ENCODE measurements around the gene CABLES1.
"Not testable (repeated sequence)": the region's sequence is repeated elsewhere in the genome, so short reads cannot be mapped to it uniquely, and the experiment has no call there.

Gene CABLES1, protein sequence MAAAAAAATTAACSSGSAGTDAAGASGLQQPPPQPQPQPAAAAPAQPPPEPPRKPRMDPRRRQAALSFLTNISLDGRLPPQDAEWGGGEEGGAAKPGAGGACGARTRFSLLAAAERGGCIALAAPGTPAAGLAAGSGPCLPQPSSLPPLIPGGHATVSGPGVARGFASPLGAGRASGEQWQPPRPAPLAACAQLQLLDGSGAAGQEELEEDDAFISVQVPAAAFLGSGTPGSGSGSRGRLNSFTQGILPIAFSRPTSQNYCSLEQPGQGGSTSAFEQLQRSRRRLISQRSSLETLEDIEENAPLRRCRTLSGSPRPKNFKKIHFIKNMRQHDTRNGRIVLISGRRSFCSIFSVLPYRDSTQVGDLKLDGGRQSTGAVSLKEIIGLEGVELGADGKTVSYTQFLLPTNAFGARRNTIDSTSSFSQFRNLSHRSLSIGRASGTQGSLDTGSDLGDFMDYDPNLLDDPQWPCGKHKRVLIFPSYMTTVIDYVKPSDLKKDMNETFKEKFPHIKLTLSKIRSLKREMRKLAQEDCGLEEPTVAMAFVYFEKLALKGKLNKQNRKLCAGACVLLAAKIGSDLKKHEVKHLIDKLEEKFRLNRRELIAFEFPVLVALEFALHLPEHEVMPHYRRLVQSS

GRCh38 chr18:23134780-23135549 is at the start of gene CABLES1:
TSS of gene CABLES1 (plus strand) at chr18:23135485. CDS start at chr18:23135763, 278 bp downstream.
- in situ Hi-C loops (cut with MboI; ENCODE audit: low sequenced_read_pairs), result loop anchor here (25.0 kb wide), 2 partner anchors 102 to 252 kb away; no protein-coding TSS in a partner anchor

DNA sequence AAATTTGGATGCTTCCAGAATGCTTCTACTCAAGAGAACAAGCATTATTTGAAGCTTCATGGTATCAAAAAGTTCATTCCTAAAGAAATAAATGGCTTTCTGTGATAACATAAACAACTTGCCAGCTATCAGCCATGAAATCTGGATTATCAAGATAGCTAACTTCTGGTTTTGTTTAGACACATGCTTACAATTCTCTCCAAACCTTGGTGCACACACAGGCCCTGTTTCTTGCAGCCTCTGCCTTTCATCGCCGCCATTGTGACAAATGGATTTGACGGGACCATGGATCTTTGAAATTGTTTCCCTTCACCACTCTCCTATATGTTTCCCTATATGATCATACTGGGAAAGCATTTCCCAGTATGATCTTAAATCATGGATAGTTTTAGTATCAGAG is 47.9 kb upstream of the CABLES1 start:
- in situ Hi-C loops (cut with MboI; ENCODE audit: low sequenced_read_pairs), result no loop called here

GRCh38 chr18:23088310-23088709 is 47.0 kb upstream of the CABLES1 start:
- in situ Hi-C loops (cut with MboI; ENCODE audit: low sequenced_read_pairs), result no loop called here

GRCh38 chr18:23091017-23091993 is 44.0 kb upstream of the CABLES1 start:
- in situ Hi-C loops (cut with MboI; ENCODE audit: low sequenced_read_pairs), result not testable (repeated sequence)

- in situ Hi-C loops (cut with MboI; ENCODE audit: low sequenced_read_pairs), result no loop called here
These were observed 43.2 kb upstream of the CABLES1 start for GRCh38 chr18:23092121-23092520.

DNA sequence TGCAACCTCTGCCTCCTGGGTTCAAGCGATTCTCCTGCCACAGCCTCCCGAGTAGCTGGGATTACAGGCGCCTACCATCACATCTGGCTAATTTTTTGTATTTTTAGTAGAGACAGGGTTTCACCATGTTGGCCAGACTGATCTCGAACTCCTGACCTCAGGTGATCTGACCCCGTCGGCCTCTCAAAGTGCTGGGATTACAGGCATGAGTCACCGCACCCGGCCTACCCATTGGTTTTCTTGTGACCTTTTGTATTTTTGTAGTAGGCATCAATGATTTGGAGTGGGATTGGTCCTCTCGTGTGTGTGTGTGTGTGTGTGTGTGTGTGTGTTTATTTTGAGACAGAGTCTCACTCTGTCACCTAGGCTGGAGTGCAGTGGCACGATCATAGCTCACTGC is 42.2 kb upstream of the CABLES1 start:
- in situ Hi-C loops (cut with MboI; ENCODE audit: low sequenced_read_pairs), result not testable (repeated sequence)

- in situ Hi-C loops (cut with MboI; ENCODE audit: low sequenced_read_pairs), result no loop called here
These were observed 41.5 kb upstream of the CABLES1 start for GRCh38 chr18:23093772-23094171.

GRCh38 chr18:23094411-23095190 is 40.7 kb upstream of the CABLES1 start:
- in situ Hi-C loops (cut with MboI; ENCODE audit: low sequenced_read_pairs), result no loop called here

DNA sequence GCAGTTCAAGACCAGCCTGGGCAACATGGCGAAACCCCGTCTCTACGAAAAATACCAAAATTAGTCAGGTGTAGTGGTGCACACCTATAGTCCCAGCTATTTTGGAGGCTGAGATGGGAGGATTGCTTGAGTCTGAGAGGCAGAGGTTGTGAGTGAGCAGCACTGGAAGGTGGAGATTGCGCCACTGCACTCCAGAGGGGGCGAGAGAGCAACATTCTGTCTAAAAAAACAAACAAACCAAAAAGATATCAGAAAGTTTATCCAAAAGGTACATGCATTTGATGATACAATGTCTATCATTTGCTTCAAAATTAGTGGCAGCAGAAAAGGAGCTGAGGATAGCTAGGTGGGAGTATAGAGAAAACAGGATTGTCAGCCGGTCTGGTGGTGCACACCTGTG is 39.8 kb upstream of the CABLES1 start:
- in situ Hi-C loops (cut with MboI; ENCODE audit: low sequenced_read_pairs), result no loop called here

GRCh38 chr18:23097016-23097415 is 38.3 kb upstream of the CABLES1 start:
- in situ Hi-C loops (cut with MboI; ENCODE audit: low sequenced_read_pairs), result not testable (repeated sequence)

- in situ Hi-C loops (cut with MboI; ENCODE audit: low sequenced_read_pairs), result no loop called here
These were observed 35.7 kb upstream of the CABLES1 start for GRCh38 chr18:23099621-23100020.

DNA sequence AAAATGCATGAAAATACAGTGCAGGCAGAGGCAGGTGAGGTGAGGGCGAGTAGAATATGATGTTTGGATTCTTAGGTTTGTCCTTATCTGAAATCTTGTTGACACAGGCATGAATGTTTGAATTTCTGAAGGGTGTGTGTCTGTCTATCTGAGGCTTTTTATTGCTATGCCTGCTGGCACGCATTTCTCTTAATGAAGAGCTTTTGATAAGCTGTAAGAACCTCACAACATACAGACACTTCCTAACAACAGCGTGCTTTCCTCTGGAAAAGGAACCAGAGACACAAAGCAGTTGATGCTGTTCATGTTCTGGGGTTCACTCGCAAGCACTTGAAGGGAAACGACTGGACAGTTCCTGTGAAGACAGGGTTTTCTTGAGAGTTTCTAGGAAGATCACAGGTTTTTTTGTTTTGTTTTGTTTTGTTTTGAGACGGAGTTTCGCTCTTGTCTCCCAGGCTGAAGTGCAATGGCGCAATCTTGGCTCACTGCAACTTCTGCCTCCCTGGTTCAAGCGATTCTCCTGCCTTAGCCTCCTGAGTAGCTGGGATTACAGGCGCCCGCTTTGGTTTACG is 33.3 kb upstream of the CABLES1 start:
- in situ Hi-C loops (cut with MboI; ENCODE audit: low sequenced_read_pairs), result no loop called here

DNA sequence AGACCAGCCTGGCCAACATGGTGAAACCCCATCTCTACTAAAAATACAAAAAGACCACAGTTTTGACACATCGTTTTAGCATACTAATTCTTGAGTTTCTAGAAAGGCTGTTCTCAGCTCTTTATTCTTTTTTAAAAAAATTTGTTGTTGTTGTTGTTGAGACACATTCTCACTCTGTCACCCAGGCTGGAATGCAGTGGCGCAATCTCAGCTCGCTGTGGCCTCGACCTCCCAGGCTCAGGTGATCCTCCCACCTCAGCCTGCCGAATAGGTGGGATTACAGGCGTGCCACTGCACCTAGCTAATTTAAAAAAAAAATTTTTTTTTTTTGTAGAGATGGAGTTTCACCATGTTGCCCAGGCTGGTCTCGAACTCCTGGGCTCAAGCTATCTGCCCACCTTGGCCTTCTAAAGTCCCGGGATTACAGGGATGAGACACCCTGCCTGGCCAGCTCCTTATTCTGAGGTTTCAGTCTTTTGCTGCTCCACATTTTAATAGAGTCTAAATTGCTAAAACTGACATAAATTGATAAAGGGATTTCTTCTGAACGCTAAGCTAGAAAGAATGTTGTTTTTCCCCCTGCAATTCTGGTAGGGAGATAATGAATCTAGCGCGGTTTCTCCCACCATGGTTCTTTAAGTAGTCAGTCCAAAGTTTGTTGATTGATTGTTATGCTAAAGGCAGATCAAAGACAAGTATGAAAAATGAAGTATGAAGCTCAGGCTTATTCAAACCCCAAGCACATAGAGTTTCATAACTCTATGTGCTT is 32.6 kb upstream of the CABLES1 start:
- in situ Hi-C loops (cut with MboI; ENCODE audit: low sequenced_read_pairs), result no loop called here

- in situ Hi-C loops (cut with MboI; ENCODE audit: low sequenced_read_pairs), result no loop called here
These were observed 31.8 kb upstream of the CABLES1 start for GRCh38 chr18:23103449-23103848.

GRCh38 chr18:23105030-23105429 is 30.3 kb upstream of the CABLES1 start:
- in situ Hi-C loops (cut with MboI; ENCODE audit: low sequenced_read_pairs), result no loop called here

DNA sequence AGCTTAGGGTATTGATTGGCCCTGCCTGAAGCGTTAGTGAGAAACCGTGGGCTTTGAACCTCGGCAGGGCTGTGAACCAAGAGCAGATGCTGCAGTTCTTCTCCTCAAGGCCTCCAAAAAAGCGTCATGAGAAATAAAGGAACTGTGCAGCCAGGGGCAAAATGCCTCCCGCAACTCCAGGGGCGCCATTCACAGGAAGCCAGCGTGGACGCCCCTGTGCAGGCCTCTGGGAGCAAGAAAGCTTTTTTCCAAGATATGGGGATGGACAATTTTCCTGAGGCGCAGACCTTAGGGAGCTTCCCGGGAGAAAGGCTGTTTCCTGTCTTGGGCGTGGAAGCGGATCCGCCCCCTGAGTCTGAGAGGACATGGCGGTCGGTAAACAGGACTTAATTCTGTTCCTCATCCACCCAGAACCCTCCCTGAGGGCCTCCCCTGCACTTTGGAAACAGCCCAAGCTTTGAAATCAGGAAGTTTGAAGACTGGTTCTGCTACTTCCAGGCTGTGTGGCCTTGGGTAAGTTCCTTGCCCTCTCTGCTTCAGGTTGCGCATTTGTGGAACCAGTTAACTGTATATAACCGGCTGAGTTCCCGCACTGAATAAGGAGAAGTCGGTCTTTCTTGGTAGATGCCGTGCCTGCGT is 29.6 kb upstream of the CABLES1 start:
- in situ Hi-C loops (cut with MboI; ENCODE audit: low sequenced_read_pairs), result no loop called here

GRCh38 chr18:23106575-23106974 is 28.7 kb upstream of the CABLES1 start:
- in situ Hi-C loops (cut with MboI; ENCODE audit: low sequenced_read_pairs), result no loop called here

- in situ Hi-C loops (cut with MboI; ENCODE audit: low sequenced_read_pairs), result no loop called here
These were observed 27.6 kb upstream of the CABLES1 start for GRCh38 chr18:23107718-23108117.

Data from HL-60/S4 treated with phorbol 12-myristate 13-acetate at 8.2 ng/mL for 4 days and 3 days (cell line).